Esophagus muscularis mucosa (tissue), 4 donors: ENCODE results near the gene NSMCE3.

Experiments
- CTCF ChIP-seq, 3 experiments: fragments of 200-600 bp in 2 of 3; fragments of 450-650 bp in 1 of 3; sonication (generic) in 2 of 3; IDR thresholded peaks; one replicate each; pipeline ENCODE4 v1.5.1; 2017 to 2019; ENCODE audit warnings: antibody characterized with exemption in 3 of 3, mild to moderate bottlenecking in 2 of 3, moderate library complexity in 1 of 3
- EP300 ChIP-seq: sonication (generic); formaldehyde crosslinking; IDR thresholded peaks from one replicate; pipeline ENCODE4 v1.6.1; 2017; ENCODE audit warnings: antibody characterized with exemption
- POLR2A ChIP-seq: fragments of 450-650 bp; IDR thresholded peaks from one replicate; pipeline ENCODE4 v1.6.1; 2017; ENCODE audit warnings: antibody characterized with exemption, moderate library complexity, mild to moderate bottlenecking, low read depth
- POLR2AphosphoS5 ChIP-seq, 2 donors: sonication (generic); formaldehyde crosslinking; IDR thresholded peaks; one replicate each; pipeline ENCODE4 v1.6.1; 2017; ENCODE audit warnings: antibody characterized with exemption in 2 of 2

GRCh38 chr15:29222129-29222853, 47.3 kb downstream of the NSMCE3 start:
- TF ChIP-seq CTCF (IDR thresholded peaks at IDR 0.05) (no peak), POLR2A (no peak), EP300 (no peak), POLR2AphosphoS5 (IDR thresholded peaks at IDR 0.05) (no peak)
